DLD1 (cell line): ENCODE results near the gene BSG.
"Not testable (repeated sequence)": the region's sequence is repeated elsewhere in the genome, so short reads cannot be mapped to it uniquely, and the experiment has no call there.

Source experiments
- in situ Hi-C: cut with HindIII; loops from 2 replicates; pipeline ENCODE4 v1.10.0; 2017; ENCODE audit warnings: low sequenced_read_pairs

The BSG gene

GRCh38 chr19:617551-618246, 45.3 kb downstream of the BSG start:
- in situ Hi-C loops, result no loop called here

DNA sequence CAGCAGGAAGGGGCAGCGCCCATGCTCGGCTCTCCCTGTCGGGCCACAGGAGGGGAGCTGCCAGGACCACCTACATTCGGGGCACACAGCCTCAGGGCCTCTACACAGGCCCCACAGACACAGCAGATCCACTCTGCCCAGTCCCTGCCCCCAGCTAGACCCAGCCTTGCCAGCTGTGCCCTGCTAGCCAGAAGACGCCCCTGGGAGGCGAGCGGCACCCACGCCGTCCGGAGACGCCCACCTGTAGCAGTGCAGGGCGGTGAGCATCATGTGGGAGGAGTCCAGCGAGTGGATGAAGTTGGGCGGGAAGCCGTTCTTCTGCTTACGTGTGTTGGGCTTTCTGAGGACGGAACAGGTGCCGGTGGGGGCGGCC, 45.8 kb downstream of the BSG start:
- in situ Hi-C loops, result no loop called here

DNA sequence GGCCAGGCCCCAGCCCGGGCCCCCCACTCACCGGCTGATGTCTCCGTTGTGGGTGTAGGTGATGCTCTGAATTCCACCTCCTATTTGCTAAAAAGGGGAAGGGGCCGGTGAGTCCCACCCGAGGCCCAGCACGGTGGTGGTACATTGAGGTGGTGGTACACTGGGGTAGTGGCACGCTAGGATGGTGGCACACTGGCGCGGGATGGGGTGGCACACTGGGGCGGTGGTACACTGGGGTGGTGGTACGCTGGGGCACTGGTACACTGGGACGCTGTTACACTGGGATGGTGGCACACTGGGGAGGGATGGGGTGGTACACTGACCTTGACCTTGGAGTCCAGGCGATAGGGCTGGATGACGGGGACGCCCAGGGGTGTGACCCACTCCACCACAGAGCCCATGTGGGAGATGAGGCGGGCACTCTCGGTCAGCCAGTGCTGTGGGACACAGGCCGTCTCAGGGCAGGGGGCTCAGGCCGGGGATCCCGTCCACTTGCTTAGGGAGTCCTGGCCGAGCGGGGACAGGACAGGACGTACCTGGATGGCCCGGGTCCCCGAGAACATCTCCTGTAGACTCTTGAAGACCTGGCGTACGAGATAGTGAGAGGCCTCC, 46.4 kb downstream of the BSG start:
- in situ Hi-C loops, result no loop called here

DNA sequence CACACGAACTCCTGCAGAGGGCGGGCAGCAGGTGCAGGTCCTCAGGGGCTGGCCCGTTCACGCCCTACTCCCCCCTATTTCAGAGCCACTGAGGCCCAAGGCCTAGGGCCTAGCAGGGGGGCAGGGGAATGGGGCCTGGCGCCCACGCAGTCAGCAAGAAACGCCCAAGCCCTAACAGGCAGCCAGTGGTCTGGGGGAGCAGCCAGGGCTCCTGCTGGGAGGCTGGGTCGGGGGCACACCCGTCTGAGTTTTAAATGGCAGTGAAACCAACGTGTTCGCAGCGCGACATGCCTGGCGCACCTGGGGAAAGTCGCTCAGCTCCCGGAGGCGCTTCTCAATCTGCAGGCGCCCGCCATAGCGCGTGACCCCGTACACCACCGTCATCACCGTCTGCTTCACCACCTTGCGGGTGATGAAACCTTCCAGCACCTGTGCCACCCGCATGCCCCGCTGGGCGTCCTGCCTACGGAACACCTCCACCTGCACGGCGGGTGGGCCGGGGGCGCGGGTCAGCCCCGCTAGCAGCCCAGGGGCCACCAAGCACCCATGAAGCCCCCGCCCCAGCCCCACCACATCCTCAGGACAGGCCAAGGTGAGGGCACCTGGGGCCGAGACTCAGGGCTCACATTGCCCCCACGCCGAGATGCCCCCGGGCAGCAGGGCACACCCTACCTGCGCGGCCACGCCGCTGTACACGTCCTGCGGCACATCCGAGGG, 47.0 kb downstream of the BSG start:
- in situ Hi-C loops, result no loop called here

DNA sequence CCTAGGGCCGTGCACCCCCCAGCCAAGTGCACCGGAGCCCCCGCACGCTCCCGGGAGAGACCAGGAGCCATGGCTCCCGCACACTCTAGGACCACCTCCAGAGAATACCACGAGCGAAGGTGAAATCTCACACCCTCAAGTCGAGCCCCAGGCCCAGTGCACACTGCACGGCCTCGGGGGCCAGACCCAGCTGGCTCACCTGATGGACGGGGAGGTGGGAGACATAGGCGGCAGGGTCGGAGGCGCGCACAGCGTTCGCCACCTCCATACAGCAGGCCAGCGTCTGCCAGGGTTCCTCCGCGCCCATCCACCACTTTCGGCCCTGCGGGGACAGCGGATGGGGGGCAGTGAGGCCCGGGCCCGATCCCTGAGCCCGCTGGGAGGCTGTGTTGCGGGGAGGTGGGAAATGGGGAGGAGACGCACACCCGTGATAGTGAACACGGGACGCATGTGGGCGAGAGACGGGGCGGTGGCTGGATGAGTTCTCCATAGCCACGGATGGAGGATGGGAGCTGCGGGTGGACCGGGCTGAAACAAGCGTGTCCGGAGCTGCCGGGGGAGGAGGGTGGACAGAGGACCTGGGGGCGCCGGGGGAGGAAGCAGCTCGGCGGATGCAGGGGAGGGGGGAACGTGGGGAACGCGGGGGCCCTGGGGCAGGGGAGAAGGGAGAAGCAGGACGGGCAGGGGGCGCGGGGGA, 47.9 kb downstream of the BSG start:
- in situ Hi-C loops, result no loop called here

DNA sequence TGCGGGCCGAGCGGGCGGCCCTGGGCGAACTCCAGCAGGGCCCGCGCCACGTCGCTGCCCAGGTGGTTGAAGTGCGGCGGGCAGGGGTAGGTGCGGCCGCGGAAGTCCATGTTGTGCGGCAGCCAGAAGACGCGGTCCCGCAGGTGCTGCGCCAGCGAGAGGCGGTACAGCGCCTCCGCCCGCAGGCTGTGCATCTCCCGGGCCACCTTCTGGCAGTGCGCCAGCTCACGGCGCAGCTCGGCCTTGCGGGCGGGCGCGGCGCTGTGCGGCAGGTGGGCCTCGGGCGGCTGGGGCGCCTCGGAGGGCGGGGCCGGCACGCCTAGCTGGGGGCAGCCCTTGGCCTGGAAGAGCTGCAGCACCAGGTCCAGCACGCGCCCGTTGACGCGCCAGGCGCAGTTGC, 48.8 kb downstream of the BSG start:
- in situ Hi-C loops, result not testable (repeated sequence)

- in situ Hi-C loops, result no loop called here
Measured at GRCh38 chr19:621819-622218, 49.4 kb downstream of the BSG start.

DNA sequence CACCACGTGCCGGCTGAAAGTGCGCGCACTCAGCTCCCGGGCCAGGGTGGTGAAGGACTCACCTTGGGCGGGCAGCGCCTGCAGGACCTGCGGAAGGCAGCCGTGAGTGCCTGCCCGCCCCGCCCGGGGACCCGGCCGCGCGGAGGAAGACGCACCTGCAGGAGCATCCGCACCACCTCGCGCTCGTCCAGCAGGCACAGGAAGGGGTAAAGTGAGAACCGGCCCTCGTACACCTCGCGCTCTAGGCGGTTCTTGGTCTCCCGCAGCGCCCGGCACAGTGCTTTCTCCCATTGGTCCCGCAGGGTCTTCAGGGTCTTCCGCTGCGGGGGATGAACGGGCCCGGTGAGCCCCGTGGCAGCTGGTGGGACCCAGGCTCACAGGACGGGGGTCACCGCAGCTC, 50.3 kb downstream of the BSG start:
- in situ Hi-C loops, result no loop called here

DNA sequence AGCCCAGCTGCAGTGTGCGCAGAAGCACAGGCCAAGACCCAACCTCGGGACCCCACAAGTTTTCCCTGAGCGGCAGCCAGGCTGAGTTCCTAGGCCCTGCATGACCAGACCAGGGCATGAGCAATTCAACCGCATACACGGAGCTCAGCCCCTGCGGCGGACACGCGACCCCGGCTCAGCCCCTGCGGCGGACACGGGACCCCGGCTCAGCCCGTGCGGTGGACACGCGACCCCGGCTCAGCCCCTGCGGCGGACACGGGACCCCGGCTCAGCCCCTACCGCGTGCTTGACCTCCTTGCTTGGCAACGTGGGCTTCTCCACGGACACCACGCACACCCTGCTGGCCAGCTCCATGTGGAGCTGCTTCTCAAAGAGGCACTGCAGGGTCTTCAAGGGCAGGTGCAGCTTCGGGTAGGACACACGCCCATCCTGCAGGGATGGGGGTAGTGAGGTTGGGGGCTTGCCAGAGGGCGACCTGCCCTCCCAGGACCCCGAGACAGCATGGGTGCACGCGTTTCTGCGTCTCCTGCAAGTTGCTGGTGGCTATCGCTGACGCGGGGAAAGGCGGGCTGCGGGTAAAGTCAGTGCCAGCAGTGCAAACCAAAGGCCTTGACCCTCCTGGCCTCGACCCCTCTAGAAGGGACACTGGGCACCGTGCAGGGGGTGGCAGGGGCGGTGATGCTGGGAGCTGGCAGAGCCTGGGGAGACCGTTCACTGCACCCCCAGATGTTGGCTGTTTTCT, 51.0 kb downstream of the BSG start:
- in situ Hi-C loops, result no loop called here

GRCh38 chr19:623974-624373, 51.6 kb downstream of the BSG start:
- in situ Hi-C loops, result no loop called here

DNA sequence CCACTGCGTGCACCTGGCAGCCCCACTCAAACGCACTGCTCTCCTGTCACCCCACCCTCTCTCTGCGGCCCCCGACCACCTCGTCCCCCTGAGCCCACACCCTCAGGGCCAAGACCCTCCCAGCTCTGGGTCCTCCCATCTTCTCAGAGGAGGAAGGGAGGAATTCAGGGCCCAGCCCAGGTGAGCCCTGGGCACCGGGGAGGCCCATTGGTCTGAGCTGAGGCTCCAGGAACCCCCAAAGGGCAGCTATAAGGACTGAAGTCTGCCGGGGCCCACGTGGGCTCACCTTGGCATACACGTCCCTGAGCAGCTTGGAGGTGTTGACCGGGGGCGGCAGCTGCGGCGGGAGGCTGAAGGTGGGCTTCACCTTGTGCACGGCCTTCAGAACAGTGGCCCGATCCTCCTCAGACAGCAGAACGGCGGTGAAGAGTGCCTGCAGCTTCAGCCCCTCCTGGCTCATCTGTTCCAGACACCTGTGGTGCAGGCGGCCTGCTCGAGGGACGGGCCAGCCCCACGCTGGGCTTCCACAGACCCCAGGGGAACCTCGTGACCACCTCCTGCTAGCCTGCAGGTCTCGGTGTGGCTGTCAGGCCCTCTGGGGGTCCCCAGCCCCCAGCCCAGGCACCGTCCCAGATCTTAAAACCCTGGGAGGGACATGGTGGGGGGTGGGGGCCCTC, 52.2 kb downstream of the BSG start:
- in situ Hi-C loops, result no loop called here

GRCh38 chr19:625257-625656, 52.9 kb downstream of the BSG start:
- in situ Hi-C loops, result no loop called here

DNA sequence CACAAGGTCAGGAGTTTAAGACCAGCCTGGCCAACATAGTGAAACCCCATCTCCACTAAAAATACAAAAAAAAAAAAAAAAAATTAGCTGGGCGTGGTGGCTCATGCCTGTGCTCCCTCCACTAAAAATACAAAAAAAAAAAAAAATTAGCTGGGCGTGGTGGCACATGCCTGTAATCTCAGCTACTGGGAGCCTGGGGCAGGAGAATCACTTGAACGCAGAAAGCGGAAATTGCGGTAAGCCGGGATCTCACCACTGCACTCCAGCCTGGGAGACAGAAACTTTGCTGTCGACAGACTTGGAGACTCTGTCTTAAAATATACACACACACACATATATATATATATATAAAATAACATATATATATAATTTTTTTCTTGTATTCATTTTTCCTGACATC, 54.2 kb downstream of the BSG start:
- in situ Hi-C loops, result not testable (repeated sequence)

- in situ Hi-C loops, result no loop called here
Measured at GRCh38 chr19:628168-628567, 55.8 kb downstream of the BSG start.

DNA sequence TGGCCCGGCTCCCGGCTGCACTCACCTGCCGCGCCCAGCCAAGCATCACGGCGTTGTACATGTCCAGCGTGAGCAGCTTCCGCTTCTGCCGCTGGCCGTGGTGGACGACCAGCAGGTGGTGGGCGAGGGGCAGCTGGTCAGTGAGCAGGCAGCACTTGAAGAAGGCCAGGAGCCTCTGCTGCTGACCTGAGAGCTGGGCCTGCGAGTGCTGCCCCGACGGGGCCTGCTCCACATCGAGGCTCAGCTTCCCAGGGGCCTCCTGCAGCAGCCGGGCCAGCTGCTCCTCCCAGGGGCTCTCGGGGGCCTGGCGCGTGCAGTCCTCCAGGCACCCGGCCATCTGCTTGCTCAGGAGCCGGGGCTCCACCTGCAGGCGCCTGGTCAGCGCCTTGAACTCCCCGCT, 57.1 kb downstream of the BSG start:
- in situ Hi-C loops, result not testable (repeated sequence)

DNA sequence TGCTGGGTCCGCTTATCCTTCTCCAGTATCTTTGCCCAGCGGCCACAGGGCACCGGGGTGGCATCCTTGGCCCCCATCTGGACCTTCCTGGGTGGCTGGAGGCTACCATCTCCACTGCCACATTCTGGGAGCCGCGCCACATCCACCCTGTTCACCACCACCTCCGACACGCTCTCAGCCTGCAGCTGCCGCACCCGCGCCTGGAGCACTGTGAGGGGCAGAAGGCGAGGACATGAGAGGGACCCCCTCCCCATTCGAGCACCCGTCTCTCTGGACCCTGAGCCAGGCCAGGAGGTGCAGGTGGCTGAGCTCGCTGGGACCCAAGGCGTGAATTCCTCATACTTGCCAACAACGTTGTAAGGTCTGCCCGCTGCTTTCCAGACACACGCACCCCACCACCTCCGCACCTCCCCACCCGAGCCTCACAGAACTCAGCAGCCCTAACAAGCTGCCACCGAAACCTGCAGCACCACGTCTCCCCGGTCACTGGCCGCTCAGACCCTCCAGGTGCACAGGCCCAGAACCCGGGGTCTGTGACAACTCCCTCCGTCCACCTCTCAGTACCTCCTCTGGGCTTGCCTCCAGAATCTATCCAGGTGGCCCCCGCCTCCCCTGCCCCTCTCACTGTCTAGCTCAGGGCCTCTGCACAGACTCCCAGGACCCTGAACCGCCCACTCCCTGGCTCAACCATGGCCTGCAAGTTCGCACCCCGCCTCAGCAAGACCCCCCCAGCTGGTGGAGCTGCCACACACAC, 57.7 kb downstream of the BSG start:
- in situ Hi-C loops, result no loop called here

- in situ Hi-C loops, result no loop called here
Measured at GRCh38 chr19:632579-633067, 60.2 kb downstream of the BSG start.
